ENCODE measurements around the gene FAM20C.
"Not testable (repeated sequence)": the region's sequence is repeated elsewhere in the genome, so short reads cannot be mapped to it uniquely, and the experiment has no call there.

The FAM20C gene

DNA sequence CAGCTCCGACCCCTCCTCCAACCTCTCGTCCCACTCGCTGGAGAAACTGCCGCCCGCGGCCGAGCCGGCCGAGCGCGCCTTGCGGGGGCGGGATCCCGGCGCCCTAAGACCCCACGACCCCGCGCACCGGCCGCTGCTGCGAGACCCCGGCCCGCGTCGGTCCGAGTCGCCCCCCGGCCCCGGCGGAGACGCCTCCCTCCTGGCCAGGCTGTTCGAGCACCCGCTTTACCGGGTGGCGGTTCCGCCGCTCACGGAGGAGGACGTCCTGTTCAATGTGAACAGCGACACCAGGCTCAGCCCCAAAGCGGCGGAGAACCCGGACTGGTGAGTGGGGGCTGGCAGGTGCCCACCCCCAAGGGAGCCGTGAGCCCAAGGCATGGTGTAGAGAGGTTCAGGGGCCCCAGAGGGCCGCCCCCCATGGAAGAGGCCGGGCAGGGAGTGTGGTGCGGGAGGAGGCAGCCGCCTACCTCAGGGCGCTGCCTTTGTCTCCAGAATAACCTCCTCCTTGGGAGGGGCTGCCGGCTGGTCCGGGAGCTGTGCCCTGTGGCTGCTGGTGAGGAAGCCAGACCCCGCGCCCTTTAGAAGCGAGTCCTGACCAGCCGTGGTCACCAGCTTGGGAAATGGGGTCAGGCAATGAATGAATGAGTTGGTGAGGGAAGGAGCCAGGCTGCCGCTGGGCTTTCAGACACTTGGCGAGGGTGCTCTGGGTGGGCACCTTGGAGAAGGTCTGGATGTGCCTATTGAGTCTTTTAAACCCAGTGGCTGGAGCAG lies 1.3 kb downstream of the FAM20C start:
- DNase-seq, result no peak

DNA sequence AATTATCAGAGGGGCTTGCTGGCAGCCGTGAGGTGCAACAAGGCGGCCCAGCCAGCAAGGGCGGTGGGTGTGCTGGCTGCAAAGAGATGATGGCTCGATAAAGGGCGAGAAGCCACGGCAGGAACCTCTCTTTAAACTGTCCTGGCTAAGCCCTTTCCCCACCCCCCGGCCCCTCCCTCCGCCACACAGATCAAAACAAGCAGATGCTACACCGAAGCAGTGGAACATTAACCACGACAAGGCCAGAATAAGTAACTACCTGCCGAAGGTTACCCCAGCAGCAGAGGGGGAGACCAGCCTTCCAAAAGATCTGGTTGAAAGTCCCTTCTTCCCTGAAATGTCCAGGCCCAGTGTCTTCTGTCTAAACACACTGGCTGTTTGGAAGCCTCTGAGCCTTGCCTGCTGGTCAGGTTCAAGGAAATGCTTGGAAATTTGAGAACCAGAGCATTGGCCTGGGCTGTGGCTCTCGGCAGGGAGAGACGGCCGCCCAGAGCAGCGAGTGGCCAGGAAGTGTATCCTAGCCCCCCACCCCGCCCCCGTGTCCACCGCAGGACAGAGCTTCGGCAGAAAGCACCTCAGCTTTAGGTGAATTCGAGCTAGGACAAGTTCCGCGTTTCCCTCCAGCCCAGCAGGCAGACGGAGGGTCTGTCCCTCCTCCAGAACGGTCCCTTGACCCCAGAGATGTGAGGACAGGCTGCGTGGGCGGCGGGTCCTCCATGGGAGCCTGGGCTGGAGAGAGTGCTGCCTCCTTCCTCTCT lies 2.1 kb downstream of the FAM20C start:
- no peak for DNase-seq

DNA sequence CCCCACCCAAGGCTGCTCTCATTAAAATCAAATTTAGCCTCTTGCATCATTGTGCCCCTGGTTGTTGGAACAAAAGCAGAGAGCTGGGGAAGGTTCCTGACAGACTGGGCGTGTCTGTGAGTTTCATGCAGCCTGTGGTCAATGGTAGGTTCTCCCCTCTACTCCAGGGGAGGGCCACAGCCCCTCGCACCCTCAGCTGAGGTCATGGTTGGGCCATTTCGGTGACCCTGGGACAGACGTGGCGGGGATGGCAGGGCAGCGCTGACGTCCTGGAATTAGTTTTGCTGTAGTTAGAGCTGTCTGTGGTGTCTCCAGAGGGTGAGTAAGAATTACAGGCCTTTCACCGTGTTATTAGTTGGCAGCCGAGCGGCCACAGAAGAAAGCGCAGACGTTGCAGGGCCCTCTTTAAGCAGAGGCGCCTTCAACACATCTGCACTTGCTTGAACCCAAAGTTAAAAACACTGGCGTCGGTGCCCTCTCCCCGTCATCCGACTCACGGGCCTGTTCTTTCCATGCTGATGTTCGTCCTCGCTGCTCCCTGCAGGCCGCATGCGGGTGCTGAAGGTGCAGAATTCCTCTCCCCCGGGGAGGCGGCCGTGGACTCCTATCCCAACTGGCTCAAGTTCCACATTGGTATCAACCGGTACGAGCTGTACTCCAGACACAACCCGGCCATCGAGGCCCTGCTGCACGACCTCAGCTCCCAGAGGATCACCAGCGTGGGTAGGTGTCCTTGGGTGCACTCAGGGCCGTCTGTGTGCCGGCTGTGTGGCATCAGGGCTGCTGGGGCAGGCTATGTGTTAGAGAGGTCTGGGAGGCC lies 2.8 kb downstream of the FAM20C start:
- DNase-seq, result no peak

DNA sequence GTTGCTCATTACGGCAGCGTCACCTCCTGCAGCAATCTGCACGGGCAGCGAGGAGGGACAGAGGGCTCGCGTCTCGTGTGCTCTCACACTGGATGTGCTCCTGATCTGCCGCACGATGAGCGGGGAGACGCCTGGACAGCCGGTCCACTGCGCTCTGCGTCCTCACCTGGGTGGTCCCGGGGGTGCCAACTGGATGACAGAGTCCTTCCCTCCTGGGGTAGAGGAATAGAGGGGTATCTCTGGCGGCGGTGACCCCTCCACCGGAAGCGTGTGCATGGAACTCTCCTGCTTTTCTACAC lies 3.4 kb downstream of the FAM20C start:
- DNase-seq, result no peak

DNA sequence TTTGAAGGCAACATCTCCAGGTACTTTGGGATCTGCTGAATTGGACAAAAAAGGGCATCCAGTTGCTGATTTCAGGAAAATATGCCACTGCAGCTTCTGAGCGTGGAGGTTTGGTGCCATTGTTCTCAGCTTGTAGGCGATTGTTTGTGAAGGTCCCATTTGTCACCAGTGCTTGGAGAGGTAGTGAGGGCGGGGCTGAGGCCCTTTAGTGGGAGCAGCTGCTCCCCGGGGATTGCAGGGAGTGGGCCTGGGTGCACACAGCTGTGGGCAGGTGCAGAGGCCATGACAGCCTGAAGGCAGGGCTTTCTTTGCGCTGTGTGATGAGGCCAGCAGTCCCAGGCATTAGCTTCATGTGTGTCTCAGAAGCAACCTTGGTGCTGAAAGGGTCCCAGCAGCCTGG lies 3.9 kb downstream of the FAM20C start:
- no peak for DNase-seq

DNA sequence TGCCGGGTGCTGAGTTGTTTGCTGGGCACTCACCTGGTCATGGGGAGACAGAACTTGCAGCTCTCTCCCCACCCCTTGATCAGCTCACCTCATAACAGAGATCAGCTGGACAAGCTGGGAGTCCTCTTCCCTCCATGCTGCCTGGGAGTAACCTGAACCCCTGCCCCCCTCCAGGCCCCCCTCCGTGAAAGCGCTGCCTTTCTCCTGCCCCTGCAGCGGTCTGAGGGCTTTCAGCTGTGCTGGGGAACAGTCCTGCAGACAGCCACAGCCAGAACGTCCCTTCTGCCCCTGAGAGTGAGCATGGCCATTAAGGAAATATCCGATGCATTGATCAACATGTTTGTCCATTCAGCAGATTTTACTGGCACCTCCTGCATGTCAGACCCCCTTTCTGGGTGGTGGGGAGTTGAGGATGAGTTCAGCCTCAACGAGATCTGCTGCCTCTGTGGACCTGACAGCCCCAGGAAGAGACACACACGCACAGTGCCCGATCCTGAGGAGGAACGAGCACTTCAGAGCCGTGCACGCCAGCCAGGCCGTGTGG lies 4.5 kb downstream of the FAM20C start:
- no peak for DNase-seq

DNA sequence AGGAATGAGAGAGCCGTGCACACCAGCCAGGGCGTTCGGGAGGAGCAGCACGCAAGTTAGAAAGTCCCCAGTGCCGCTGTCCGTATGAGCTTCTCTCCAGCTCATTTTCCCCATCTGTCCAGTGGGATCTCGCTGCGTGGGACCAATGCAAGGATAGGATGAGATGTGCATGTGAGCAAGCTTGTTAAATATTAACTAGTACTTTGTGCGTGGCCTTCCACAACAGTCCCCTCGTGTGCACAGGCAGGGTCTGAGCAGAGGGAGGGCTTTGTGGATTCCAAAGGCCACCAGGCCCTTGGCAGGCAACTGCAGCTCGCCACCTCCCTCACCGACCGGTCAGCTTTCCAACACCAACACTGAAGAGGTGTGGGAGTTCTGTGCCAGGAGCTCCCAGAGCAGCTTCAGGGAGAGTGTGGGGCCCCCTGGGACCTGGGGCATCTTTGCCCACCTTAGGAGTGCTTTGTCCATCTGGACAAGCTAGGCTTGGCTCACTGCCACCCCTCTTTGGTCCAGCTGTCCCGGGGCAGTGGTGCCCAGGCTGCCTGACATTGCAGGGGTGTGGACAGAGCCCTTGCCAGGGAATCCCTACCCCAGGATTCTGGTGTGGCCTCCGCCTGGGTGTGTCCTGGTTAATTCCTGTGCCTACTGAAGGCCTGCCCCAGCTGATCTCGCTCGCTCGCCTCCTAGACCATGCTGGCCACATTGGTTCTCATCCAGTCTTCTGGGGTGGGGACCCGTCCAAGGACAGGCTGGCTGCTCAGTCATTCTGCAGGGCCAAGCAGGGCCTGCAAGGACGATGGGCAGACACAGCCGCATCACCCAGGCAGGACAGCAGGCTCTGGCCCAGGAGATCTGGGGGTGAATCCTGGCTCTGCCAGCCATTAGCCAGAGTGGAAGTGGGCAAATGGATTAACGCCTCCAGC lies 5.3 kb downstream of the FAM20C start:
- no peak for DNase-seq

DNA sequence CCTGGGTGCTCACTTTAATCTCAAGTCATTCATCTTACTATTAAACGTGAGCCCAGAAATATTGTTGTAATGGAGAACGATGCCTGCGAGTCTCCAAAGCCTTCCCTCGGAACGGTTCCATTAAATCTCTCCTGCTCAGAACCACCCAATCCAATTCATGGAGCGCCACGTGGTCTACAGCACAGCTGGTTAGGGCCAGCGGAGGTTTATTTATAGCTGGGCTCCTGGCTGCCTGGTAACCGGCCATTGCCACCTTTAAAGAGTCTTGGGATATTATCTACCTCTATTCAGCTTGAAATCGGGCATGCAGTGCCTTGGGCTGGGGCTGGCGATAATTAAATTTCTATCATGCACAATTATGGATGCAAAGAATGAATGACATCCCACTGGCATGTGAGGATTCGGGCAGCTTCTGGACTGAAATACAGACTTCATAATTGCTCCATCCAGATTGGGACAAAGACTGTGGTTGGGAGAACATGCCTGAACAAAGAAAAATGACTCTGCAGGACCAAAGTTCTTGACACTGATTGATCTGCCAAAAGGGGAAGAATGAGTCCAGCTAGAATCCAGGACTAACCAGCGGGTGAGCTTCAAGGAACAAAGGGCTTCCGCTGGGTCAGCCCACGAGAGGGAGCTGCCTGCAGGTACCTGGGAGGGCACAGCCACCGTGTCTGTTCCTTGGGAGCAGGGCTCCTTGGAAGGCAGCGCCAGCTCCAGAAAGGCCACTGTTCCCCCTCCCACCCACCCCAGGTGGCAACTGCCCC lies 7.3 kb downstream of the FAM20C start:
- no peak for DNase-seq

DNA sequence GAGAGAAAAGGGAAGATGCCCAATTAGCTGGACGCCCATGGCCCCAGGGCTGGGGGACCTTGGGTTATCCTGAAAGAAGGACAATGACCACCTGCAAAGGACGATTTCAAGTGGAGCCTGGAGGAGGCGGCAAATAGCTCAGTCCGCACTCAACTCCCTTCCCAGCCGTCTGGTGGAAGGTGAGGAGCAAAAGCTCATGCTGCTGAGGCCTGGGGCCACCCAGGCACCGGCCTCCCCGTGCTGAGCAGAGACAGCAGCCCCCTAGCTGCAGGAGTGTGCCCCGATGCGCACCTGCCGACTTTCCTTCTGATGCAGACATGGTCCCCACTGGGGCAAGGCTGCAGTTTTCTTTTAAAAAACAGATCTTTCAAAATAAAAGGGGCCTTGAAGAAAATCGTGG lies 7.9 kb downstream of the FAM20C start:
- no peak for DNase-seq

DNA sequence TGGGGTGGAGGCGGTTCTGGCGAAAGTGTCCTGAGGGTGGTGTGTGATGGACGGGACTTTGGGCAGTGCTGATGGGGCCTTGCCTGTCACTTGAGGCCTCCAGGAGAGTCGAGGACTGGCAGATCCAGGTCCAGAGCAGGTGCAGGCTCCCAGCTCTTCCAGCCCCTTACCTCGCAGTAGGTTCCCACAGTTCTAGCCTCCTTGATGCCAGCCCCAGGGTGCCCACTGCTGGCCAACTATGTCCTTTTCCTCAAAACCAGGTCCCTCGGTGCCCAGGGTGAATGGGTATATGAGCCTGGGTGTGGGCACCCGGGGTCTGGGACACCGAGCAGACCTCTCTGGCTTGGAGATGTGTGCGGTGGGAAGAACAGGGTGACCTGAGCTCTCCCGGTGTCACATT lies 8.3 kb downstream of the FAM20C start:
- no peak for DNase-seq

DNA sequence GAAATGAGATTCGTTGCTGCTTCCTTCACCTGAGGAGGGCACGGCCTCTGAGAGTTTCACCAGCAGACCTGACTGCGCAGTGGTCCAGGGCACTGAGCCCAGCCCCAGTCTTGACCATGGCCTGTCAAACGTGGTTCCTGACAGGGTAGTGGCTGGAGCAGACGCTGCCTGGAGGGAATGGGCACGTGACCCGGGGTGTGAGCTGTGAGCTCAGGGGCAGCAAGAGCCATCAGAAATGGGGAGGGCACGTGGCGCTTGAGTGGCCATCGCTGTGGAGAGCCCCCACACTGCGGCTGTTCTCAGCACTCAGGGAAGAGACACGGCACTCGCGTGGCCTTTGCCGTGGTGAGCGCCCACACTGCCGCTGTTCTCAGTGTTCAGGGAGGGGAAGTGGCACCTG lies 12.0 kb downstream of the FAM20C start:
- DNase-seq, result no peak

DNA sequence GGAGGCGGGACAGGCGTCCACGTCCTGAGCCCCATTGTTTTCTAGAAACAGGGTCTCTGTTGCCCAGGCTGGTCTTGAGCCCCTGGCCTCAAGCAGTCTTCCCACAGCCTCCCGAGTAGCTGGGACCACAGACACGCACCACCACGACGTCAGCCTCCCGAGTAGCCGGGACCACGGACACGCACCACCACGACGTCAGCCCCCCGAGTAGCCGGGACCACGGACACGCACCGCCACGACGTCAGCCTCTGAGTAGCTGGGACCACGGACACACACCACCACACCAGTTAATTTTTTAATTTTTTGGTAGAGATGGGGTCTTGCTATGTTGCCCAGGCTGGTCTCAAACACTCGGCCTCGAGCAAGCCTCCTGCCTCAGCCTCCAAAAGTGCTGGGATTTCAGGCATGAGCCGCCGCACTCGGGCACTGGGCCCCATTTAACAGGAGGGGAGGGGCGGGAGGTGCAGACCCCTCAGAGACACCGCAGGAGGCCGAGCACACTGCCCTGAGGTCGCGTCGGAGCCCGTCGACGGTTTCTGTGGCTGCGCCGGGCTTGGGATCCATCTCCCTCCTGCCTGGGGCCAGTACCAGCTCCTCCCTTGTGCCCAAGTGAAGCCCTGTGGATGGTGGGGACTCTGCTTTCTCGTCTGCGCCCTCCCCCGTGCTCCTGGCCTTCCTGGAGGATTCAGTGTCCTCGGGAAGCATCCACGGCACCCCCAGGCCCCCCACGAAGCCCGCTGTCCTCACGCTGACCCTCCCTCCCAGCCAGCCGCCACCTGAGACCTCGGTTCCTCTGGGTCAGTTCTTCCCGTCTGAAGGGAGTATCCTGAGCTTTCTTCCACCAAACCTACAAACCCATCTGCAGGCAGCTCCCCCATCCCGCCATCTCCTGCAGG lies 13.0 kb downstream of the FAM20C start:
- no peak for DNase-seq

DNA sequence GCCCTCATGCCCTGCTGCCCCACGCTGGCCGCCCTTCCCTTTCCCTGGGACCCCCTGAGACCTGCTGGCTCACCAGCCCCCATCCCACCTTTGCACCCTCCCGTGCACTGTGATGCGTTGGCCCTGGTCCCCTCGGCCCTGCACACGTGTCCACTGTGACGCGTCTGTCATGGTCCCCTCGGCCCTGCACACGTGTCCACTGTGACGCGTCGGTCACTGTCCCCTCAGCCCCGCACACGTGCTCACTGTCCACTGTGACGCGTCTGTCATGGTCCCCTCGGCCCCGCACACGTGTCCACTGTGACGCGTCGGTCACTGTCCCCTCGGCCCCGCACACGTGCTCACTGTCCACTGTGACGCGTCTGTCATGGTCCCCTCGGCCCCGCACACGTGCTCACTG lies 14.0 kb downstream of the FAM20C start:
- DNase-seq, result not testable (repeated sequence)

DNA sequence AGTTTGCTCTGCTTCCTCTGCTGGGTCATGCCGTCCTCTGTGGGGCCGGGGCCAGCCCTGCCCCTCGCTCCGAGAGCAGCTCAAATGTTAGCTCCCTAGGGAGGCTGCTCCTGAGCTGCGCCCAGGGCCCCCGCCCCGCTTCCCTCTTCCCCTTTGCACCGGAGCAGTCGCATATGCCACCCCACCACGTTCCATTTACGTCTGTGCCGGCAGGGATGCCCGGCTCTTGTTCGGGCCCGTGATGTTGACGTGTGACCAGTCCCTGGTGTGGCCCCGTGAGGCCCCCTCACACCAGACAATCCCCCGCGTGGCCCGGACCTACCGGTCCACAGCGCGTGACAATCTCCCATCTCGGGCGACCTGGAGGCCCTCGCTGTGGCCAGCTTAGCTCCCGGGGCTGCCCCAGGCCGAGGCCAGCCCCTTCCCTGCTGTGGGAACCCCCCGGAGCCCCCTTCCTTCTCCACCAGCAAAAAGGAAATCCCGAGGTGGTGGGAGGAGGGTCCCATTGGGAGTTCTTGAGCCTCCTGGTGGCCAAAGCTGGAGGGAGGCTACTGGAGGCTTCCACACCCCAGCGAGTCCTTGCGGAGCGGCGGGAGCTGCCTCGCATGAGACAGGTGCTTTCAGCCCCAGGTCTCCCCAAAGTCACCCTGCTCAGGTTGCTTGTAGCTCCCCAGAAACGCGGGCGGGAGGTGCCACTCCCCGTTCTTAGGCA lies 15.2 kb downstream of the FAM20C start:
- DNase-seq, result no peak

DNA sequence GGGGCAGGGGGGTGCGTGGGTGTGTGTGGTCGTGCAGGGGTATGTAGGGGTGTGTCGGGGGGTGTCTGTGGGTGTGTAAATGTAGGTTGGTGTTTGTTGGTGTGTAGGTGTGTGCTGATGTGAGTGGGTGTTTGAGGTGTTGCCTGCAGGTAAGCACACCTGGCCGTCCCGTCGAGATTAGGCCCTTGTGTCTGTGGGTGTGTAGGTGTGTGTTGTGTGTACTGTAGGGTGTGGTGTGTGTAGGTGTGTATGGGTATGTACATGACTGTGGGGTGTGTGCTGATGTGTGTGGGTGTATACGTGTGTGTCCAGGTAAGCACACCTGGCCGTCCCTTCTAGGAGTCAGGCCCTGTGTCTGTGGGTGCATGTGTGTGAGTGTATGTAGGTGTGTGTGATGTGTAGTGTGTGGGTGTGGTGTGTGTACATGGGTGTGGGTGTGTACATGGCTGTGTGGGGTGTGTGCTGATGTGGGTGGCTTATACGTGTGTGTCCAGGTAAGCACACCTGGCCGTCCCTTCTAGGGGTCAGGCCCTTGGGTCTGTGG lies 15.8 kb downstream of the FAM20C start:
- no peak for DNase-seq

DNA sequence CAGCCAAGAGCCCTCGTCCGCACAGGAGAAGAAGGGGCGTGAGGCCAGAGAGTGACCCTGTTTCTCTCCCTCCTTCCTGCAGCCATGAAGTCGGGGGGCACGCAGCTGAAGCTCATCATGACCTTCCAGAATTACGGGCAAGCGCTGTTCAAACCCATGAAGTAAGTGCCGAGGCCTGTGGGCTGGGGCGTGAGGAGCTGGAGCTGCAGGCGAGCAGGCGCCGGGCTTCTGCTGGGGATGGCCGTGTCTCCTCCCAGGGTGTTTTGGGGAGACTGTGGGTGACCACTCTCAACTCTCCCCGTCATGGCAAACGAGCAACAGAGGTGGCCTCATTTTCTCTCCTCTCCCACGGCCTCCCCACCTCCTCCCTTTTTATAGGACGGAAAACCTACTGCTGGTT lies 16.4 kb downstream of the FAM20C start:
- DNase-seq, result no peak

DNA sequence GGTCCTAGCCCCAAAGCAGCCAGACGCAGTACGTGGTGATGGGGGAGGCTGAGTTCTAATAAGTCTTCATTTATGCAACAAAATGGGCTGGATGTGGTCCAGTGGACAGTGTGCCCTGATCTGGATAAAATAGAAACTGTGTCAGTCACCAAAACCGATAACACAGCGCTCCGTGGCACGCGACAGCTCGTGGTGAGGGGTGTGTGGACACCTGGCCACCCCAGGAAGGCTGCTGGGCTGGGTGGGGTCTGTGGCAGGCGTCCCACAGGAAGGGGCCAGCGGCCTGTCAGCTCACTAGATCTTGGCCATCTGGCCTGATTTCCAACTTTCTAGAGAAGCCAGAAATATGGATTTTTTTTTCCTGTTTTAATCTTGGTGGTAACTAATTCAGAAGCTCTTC lies 17.0 kb downstream of the FAM20C start:
- no peak for DNase-seq

DNA sequence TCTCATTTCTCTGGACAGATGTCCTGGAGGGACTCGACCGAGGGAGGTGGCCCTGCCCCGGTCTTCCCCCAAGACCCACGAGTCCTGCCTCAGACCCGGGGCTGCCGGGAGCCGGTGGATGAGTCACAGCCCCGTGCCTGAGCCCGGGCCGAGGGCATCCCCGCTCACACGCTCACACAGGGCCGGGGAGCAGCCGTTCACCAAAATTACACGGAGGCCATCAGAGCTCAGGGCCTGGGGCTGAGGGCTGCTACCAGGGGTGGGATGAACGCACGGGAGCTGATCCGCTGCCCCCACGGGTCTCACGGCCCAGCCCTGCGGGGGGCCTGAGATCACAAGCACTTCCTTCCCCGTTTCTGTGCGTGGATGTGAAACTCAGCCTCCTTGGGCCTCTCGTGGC lies 17.5 kb downstream of the FAM20C start:
- DNase-seq, result no peak

DNA sequence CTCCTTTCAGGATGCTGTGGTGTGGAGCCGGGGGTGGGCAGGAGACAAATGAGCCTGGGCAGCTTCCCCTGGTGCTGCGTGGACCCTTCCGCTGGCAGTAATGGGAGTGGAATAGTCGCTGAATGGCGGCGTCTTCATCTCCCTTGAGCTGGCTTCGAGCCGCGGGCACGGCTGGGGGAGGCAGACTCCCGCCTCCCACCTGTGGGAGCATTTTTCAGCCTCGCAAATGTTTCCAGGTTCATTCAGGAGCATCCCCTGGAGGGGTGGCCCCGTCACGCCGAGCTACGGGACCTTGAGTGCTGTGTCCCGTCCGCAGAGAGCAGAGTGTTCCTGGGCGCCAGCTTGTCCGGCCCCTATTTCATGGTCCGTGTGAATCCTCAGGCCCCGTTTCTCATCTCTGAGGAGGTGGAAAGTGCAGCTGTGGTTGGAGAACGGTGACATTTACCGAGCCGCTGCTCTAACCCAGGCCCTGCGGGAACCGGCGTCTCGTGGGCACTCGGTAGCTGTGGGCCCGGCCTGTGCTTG lies 18.1 kb downstream of the FAM20C start:
- DNase-seq, result no peak
